Caco-2 (cell line): ENCODE measurements around the gene CACNA1S. TPM values are rescaled to one million over a fixed set of nuclear protein-coding genes. Genes with fewer than 3 reads are reported as not detected.

ENCODE experiments used
- BruUV-seq: library from RNA; stranded (reverse); fragments of 400-500 nt; replicated peaks from 2 replicates; lab custom pipeline; 2021; lab: Mats Ljungman, UMichigan
- CTCF ChIA-PET: fragments of 300-600 bp; sonication (Branson Sonifier 250); formaldehyde crosslinking; loops from one replicate; lab custom pipeline; 2022; ENCODE audit warnings: antibody characterized with exemption; lab: Charles Lee
- POLR2A ChIA-PET: fragments of 300-600 bp; sonication (Branson Sonifier 250); formaldehyde crosslinking; loops from one replicate; lab custom pipeline; 2022; ENCODE audit warnings: antibody characterized with exemption; lab: Charles Lee
- DNase-seq, 2 experiments: peaks; one replicate each; pipeline versions ENCODE4 v3.0.0 to v3.0.0-alpha.2; 2020 to 2022
- H3K27me3 ChIP-seq: replicated peaks from 2 replicates; pipeline ENCODE4 v1.6.0; 2011; ENCODE audit warnings: low read length; ENCODE audit not compliant: control insufficient read depth, insufficient read depth
- H3K36me3 ChIP-seq: 2 replicates; pipeline ENCODE4 v1.5.1; 2011; ENCODE audit warnings: low read length; ENCODE audit not compliant: control insufficient read depth, insufficient read depth
- H3K4me1 ChIP-seq: fragments of 250-450 bp; sonication (Bioruptor Pico); 2 replicates; pipeline ENCODE4 v1.5.1; 2020; ENCODE audit warnings: mild to moderate bottlenecking
- H3K4me3 ChIP-seq: 2 replicates; pipeline ENCODE4 v1.5.1; 2011; ENCODE audit warnings: low read depth, mild to moderate bottlenecking, control low read depth, low read length
- H3K9me3 ChIP-seq: fragments of 250-450 bp; sonication (Bioruptor Pico); 2 replicates; pipeline ENCODE4 v1.5.1; 2020; ENCODE audit warnings: mild to moderate bottlenecking, moderate library complexity
- H3K27ac Mint-ChIP-seq: one replicate; pipeline ENCODE4 v1.8.0; 2022; ENCODE audit warnings: mixed read lengths; ENCODE audit not compliant: unreplicated experiment
- H3K27me3 Mint-ChIP-seq: one replicate; pipeline ENCODE4 v1.8.0; 2022; ENCODE audit warnings: mixed read lengths; ENCODE audit not compliant: insufficient read depth, unreplicated experiment
- H3K36me3 Mint-ChIP-seq: one replicate; pipeline ENCODE4 v1.8.0; 2022; ENCODE audit warnings: mild to moderate bottlenecking, mixed read lengths; ENCODE audit not compliant: insufficient read depth, unreplicated experiment
- H3K4me1 Mint-ChIP-seq: one replicate; pipeline ENCODE4 v1.8.0; 2022; ENCODE audit warnings: low read depth, mixed read lengths; ENCODE audit not compliant: unreplicated experiment
- H3K4me3 Mint-ChIP-seq: one replicate; pipeline ENCODE4 v1.8.0; 2022; ENCODE audit warnings: mild to moderate bottlenecking, moderate library complexity, mixed read lengths; ENCODE audit not compliant: unreplicated experiment
- H3K9me3 Mint-ChIP-seq: one replicate; pipeline ENCODE4 v1.8.0; 2022; ENCODE audit warnings: mixed read lengths; ENCODE audit not compliant: unreplicated experiment
- CTCF ChIP-seq, 2 experiments: fragments of 200-600 bp in 1 of 2; IDR thresholded peaks; 1 replicate in 1 of 2; 2 replicates in 1 of 2; pipeline versions ENCODE4 v1.5.1 to v1.8.0; 2011 to 2022; ENCODE audit warnings: antibody characterized with exemption in 1 of 2, control low read depth in 1 of 2, inconsistent platforms in 1 of 2, low read depth in 1 of 2, low read length in 1 of 2, mild to moderate bottlenecking in 1 of 2, moderate library complexity in 1 of 2; ENCODE audit not compliant: insufficient read depth in 1 of 2, severe bottlenecking in 1 of 2, unreplicated experiment in 1 of 2
- intact Hi-C: fragments of 100-400 bp; cut with micrococcal nuclease; formaldehyde crosslinking; loops from one replicate; pipeline ENCODE4 v1.10.0; 2022; ENCODE audit not compliant: unreplicated experiment
- total RNA-seq: library from RNA; stranded (reverse); gene quantifications from 2 replicates; pipeline ENCODE4 v1.2.3, GENCODE V29; 2022

The CACNA1S gene
- total RNA-seq, 1 experiment from 2014 or later, result 0.07 TPM

GRCh38 chr1:201061886-201062285 lies 50.3 kb downstream of the CACNA1S start:
- CTCF ChIA-PET, result interaction anchor here (0.5 kb wide), 1 partner anchor 205 kb away, joined by 3 read pairs; no protein-coding TSS in a partner anchor
- BruUV-seq, result no TSS peak
- H3K27me3 Mint-ChIP-seq, result no peaks in the 10 kb centered on the region

GRCh38 chr1:201061049-201061448 lies 51.2 kb downstream of the CACNA1S start:
- H3K9me3 Mint-ChIP-seq, result no peaks in the 10 kb centered on the region
- no peaks in the 10 kb centered on the region for H3K27me3 ChIP-seq
- no peak overlapping the region for H3K27ac Mint-ChIP-seq
- no peaks in the 10 kb centered on the region for H3K4me1 Mint-ChIP-seq
- H3K27me3 Mint-ChIP-seq, result no peaks in the 10 kb centered on the region
- no peak overlapping the region for H3K4me3 Mint-ChIP-seq
- no TSS peak for BruUV-seq
- no peaks in the 10 kb centered on the region for H3K9me3 ChIP-seq
- H3K4me1 ChIP-seq, result 0 out of 2 replicates have a peak, but pooled peaks cover 11% of the 10 kb centered on the region
- H3K4me3 ChIP-seq, result no peak overlapping the region
- intact Hi-C loops, result no loop called here
- no peak for TF ChIP-seq CTCF (IDR thresholded peaks at IDR 0.05; ENCODE audit: insufficient read depth in 1 of 2, low read depth in 1 of 2, low read length in 1 of 2, severe bottlenecking in 1 of 2, unreplicated experiment in 1 of 2)
- ChIA-PET POLR2A (no interaction called here), CTCF (no interaction called here)
- no peaks in the 10 kb centered on the region for H3K36me3 Mint-ChIP-seq
- DNase-seq, result no peak
- H3K36me3 ChIP-seq, result no peaks in the 10 kb centered on the region

More at GRCh38 chr1:201061886-201062285, 50.3 kb downstream of the CACNA1S start:
- no peaks in the 10 kb centered on the region for H3K9me3 ChIP-seq
- no peak overlapping the region for H3K4me3 ChIP-seq
- DNase-seq, result no peak
- Mint-ChIP-seq H3K36me3 (no peaks in the 10 kb centered on the region), H3K4me1 (no peaks in the 10 kb centered on the region), H3K4me3 (no peak overlapping the region), H3K27ac (no peak overlapping the region), H3K9me3 (no peaks in the 10 kb centered on the region)
- intact Hi-C loops, result no loop called here
- H3K36me3 ChIP-seq, result no peaks in the 10 kb centered on the region
- H3K27me3 ChIP-seq, result no peaks in the 10 kb centered on the region
- 0 out of 2 replicates have a peak, but pooled peaks cover 11% of the 10 kb centered on the region for H3K4me1 ChIP-seq
- TF ChIP-seq CTCF (IDR thresholded peaks at IDR 0.05; ENCODE audit: insufficient read depth in 1 of 2, low read depth in 1 of 2, low read length in 1 of 2, severe bottlenecking in 1 of 2, unreplicated experiment in 1 of 2), result no peak
- POLR2A ChIA-PET, result no interaction called here

GRCh38 chr1:201060586-201060985 lies 51.6 kb downstream of the CACNA1S start:
- no peak for DNase-seq
- Mint-ChIP-seq H3K36me3 (no peaks in the 10 kb centered on the region), H3K27me3 (no peaks in the 10 kb centered on the region), H3K4me3 (no peak overlapping the region), H3K9me3 (no peaks in the 10 kb centered on the region), H3K4me1 (no peaks in the 10 kb centered on the region), H3K27ac (no peak overlapping the region)
- Histone ChIP-seq H3K9me3 (no peaks in the 10 kb centered on the region), H3K36me3 (no peaks in the 10 kb centered on the region), H3K4me3 (no peak overlapping the region), H3K4me1 (0 out of 2 replicates have a peak, but pooled peaks cover 11% of the 10 kb centered on the region), H3K27me3 (no peaks in the 10 kb centered on the region)
- ChIA-PET POLR2A (no interaction called here), CTCF (no interaction called here)
- intact Hi-C loops, result no loop called here
- no peak for TF ChIP-seq CTCF (IDR thresholded peaks at IDR 0.05; ENCODE audit: insufficient read depth in 1 of 2, low read depth in 1 of 2, low read length in 1 of 2, severe bottlenecking in 1 of 2, unreplicated experiment in 1 of 2)
- no TSS peak for BruUV-seq
